Left cardiac atrium (tissue), 4 donors: Measurements from ENCODE around the gene MDFI. TPM values are rescaled to one million over a fixed set of nuclear protein-coding genes. Genes with fewer than 3 reads are reported as not detected.

Experiments used
- ATAC-seq, 2 donors: fragments of 200-7000 bp; cut with Tn5 transposase; one replicate each; pipeline ENCODE4 v1.9.1; 2020; ENCODE audit warnings: mild to moderate bottlenecking in 2 of 2, moderate library complexity in 2 of 2
- DNase-seq: peaks from one replicate; pipeline ENCODE4 v3.0.0-alpha.2; 2020
- intact Hi-C, 2 donors: fragments of 100-400 bp; cut with DNase I; formaldehyde crosslinking; loops; one replicate each; pipeline versions ENCODE4 v1.14.1 to v1.15.1; 2022 to 2023
- long read RNA-seq: library from polyadenylated mRNA; unstranded; transcript quantifications from one replicate; pipeline ENCODE4 v2.0.0, GENCODE V29; 2021
- total RNA-seq, 2 donors: library from RNA; stranded (reverse); fragmentation: NEBNext Ultra II Directional; extraction: Animal tissue kit (Norgen Biotek cat#: 25700); gene quantifications; one replicate each; pipeline ENCODE4 v1.2.1, GENCODE V29; 2021
- donor health status: DM: no; HTN: yes; CAD: no.
- donor health status: DM: no; HTN: yes; CAD: no; lungs with severe emphysema.
- donor health status: DM: yes; HTN: yes; CAD: no.
- donor health status: Dilated cardiomyopathy.

MDFI gene
- 1 to 10 TPM; 9.2 TPM for total RNA-seq
- long read RNA-seq, partial matches to known transcripts = 1 of 1 reads
- long read RNA-seq, other reads (novel, unspliced or antisense) = 0 of 1 reads

- intact Hi-C loops = no loop called here
- no peak for DNase-seq
- ATAC-seq = peak; percentile 32 to 36
Observed at GRCh38 chr6:41638002-41638934, at the start of gene MDFI. TSS of gene MDFI (plus strand) at chr6:41638468. CDS start at chr6:41638750, 282 bp downstream.

- ATAC-seq = no peak
- no peak for DNase-seq
- intact Hi-C loops = no loop called here
Observed at GRCh38 chr6:41589223-41589622, 49.0 kb upstream of the MDFI start.

- ATAC-seq (no peak), DNase-seq (no peak)
- intact Hi-C loops = loop anchor here in 1 of 2 donors (5.0 kb wide), 1 partner anchor 223 kb away; no protein-coding TSS in a partner anchor
Observed at GRCh38 chr6:41589636-41590622, 48.3 kb upstream of the MDFI start.

GRCh38 chr6:41591122-41591521 is 47.1 kb upstream of the MDFI start:
- no peak for ATAC-seq
- DNase-seq = no peak
- intact Hi-C loops = loop anchor here in 1 of 2 donors (5.0 kb wide), 1 partner anchor 224 kb away; no protein-coding TSS in a partner anchor

- peak; percentile 66 for DNase-seq
- intact Hi-C loops = loop anchor here (1.0 to 5.0 kb wide), 5 partner anchors 129 to 225 kb away; no protein-coding TSS in a partner anchor
- peak; percentile 60 to 66 for ATAC-seq
Observed at GRCh38 chr6:41591859-41592502, 46.3 kb upstream of the MDFI start.

GRCh38 chr6:41593406-41593805 is 44.9 kb upstream of the MDFI start:
- ATAC-seq (no peak), DNase-seq (no peak)
- intact Hi-C loops = loop anchor here (2.0 to 5.0 kb wide), 3 partner anchors 131 to 226 kb away; no protein-coding TSS in a partner anchor

- ATAC-seq (no peak), DNase-seq (no peak)
- intact Hi-C loops = loop anchor here (2.0 to 5.0 kb wide), 3 partner anchors 131 to 227 kb away; no protein-coding TSS in a partner anchor
Observed at GRCh38 chr6:41593839-41594238, 44.4 kb upstream of the MDFI start.

- no peak for ATAC-seq
- DNase-seq = no peak
- intact Hi-C loops = loop anchor here in 1 of 2 donors (5.0 kb wide), 1 partner anchor 227 kb away; no protein-coding TSS in a partner anchor
Observed at GRCh38 chr6:41594326-41594725, 43.9 kb upstream of the MDFI start.

- ATAC-seq (no peak), DNase-seq (no peak)
Observed at GRCh38 chr6:41594766-41595165, 43.5 kb upstream of the MDFI start.

GRCh38 chr6:41595166-41595565 is 43.1 kb upstream of the MDFI start:
- ATAC-seq = no peak
- DNase-seq = no peak
- intact Hi-C loops = no loop called here

More at GRCh38 chr6:41594766-41595165, 43.5 kb upstream of the MDFI start:
- intact Hi-C loops = loop anchor here in 1 of 2 donors (5.0 kb wide), 1 partner anchor 227 kb away; no protein-coding TSS in a partner anchor

- intact Hi-C loops = no loop called here
- ATAC-seq = no peak
- DNase-seq = no peak
Observed at GRCh38 chr6:41596096-41596685, 42.1 kb upstream of the MDFI start.

- ATAC-seq = no peak
- intact Hi-C loops = no loop called here
- DNase-seq = peak; percentile 1
Observed at GRCh38 chr6:41596807-41597206, 41.5 kb upstream of the MDFI start.

- intact Hi-C loops = no loop called here
- DNase-seq (peak; percentile 19), ATAC-seq (no peak)
Observed at GRCh38 chr6:41597246-41598000, 40.8 kb upstream of the MDFI start.

GRCh38 chr6:41598670-41599014 is 39.6 kb upstream of the MDFI start:
- intact Hi-C loops = no loop called here
- ATAC-seq (no peak), DNase-seq (peak; percentile 20)

GRCh38 chr6:41599015-41599851 is 39.0 kb upstream of the MDFI start:
- no peak for ATAC-seq
- DNase-seq = peak; percentile 14
- intact Hi-C loops = no loop called here

- DNase-seq = peak; percentile 9
- intact Hi-C loops = no loop called here
- ATAC-seq = no peak
Observed at GRCh38 chr6:41599852-41600445, 38.3 kb upstream of the MDFI start.
